ENCODE measurements around the gene RHNO1. TPM values are rescaled to one million over a fixed set of nuclear protein-coding genes. Genes with fewer than 3 reads are reported as not detected.

RHNO1 gene
- total and polyA plus RNA-seq, 2 of the 8 experiments (the other 6 are each of a cell fraction or from before 2014, with no cell fraction given), result 55.8 to 56.9 TPM

DNA sequence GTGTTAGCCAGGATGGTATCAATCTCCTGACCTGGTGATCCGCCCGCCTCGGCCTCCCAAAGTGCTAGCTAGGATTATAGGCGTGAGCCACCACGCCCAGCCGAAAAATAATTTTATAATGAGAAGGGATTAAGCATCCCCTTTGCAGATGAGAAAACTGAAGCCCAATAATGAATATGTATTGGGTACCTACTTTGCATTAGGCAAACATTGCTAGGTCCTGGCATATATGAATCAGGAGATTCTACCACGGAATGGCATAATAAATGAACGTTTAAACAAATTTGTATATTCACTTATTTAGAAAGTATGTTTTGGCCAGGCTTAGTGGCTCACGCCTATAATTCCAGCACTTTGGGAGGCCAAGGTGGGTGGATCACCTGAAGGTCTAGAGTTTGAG, 46.0 kb downstream of the RHNO1 start:
- ChIA-PET CTCF (ENCODE audit: partially characterized antibody) (interaction anchor here (0.7 to 3.2 kb wide), 5 partner anchors 21 to 85 kb away, joined by 3 to 15 read pairs (median 4); no protein-coding TSS in a partner anchor), POLR2A (ENCODE audit: partially characterized antibody) (interaction anchor here (0.9 to 1.4 kb wide), 3 partner anchors 8 to 33 kb away, joined by 3 to 4 read pairs (median 3); no protein-coding TSS in a partner anchor)
- H3K27ac ChIP-seq (ENCODE audit: low read depth, low read length), result no peak overlapping the region
- H3K23ac ChIP-seq (ENCODE audit: insufficient read length), result no peak overlapping the region
- no peak overlapping the region for H2BK20ac ChIP-seq (ENCODE audit: low read length)
- no peak overlapping the region for H2BK120ac ChIP-seq (replicated peaks; ENCODE audit: low read depth, low read length)
- H3K36me3 ChIP-seq (ENCODE audit: control insufficient read depth in 2 of 4, insufficient read depth in 4 of 4, low read length in 3 of 4), result peaks cover 0 to 4% (median 0%) of the 10 kb centered on the region in 4 experiments; a peak in 3 of 8 replicates
- no peak overlapping the region for H3K18ac ChIP-seq (ENCODE audit: extremely low read depth, low read length)
- FAIRE-seq, result no peak
- no peak overlapping the region for H2BK15ac ChIP-seq (ENCODE audit: low read length)
- no peak overlapping the region for H2BK12ac ChIP-seq (ENCODE audit: low read depth, low read length)
- no peak overlapping the region for H3K14ac ChIP-seq (ENCODE audit: insufficient read length)
- H3K4ac ChIP-seq (replicated peaks; ENCODE audit: insufficient read length, low read depth, low read length), result no peak overlapping the region
- H4K5ac ChIP-seq (ENCODE audit: insufficient read length, low read depth, low read length), result no peak overlapping the region
- no peaks in the 10 kb centered on the region for H3K9me3 ChIP-seq (ENCODE audit: insufficient read depth in 2 of 2, low read depth in 1 of 2, low read length in 1 of 2)
- no peak overlapping the region for H2AFZ ChIP-seq (ENCODE audit: low read length)
- H4K8ac ChIP-seq (ENCODE audit: extremely low read depth, insufficient read depth, low read length), result no peak overlapping the region
- no peak overlapping the region; the same call in 1 of the 2 replicates for H2AK5ac ChIP-seq (ENCODE audit: low read depth, low read length)
- no peak overlapping the region for H3K4me3 ChIP-seq (ENCODE audit: extremely low read depth in 1 of 4, insufficient read depth in 2 of 4, low read depth in 3 of 4, low read length in 4 of 4)
- no peak for DNase-seq (ENCODE audit: low read depth in 1 of 2, low spot score in 2 of 2)
- H3K56ac ChIP-seq (replicated peaks; ENCODE audit: insufficient read length, low read depth, low read length), result no peak overlapping the region
- H3K23me2 ChIP-seq (ENCODE audit: low read depth, low read length), result no peaks in the 10 kb centered on the region
- no peak overlapping the region for H2BK5ac ChIP-seq (ENCODE audit: low read depth, low read length)
- no peak overlapping the region for H3K9ac ChIP-seq (replicated peaks in 1 of 4; ENCODE audit: extremely low read depth in 1 of 4, low read depth in 3 of 4, low read length in 3 of 4)
- 96% methylated on average over 9 of the region's 9 CpGs; no CpG with 5 or more reads in 1 of the 2 experiments for WGBS, 2 experiments (ENCODE audit: extremely low coverage in 1 of 2, insufficient coverage in 1 of 2, insufficient read length in 1 of 2, insufficient replicate concordance in 2 of 2, low coverage in 1 of 2, low lambda C conversion rate in 2 of 2, missing lambda C conversion rate in 1 of 2)
- peaks cover 0 to 7% (median 2%) of the 10 kb centered on the region in 4 experiments; a peak in 5 of 7 replicates for H3K4me1 ChIP-seq (replicated peaks in 1 of 4; ENCODE audit: control insufficient read depth in 3 of 4, insufficient read depth in 4 of 4, low read length in 3 of 4)
- no peaks in the 10 kb centered on the region for H4K20me1 ChIP-seq (replicated peaks in 1 of 2; ENCODE audit: control insufficient read depth in 1 of 2, insufficient read depth in 2 of 2, low read length in 2 of 2)
- no peaks in the 10 kb centered on the region for H3K79me2 ChIP-seq (ENCODE audit: control insufficient read depth in 1 of 2, insufficient read depth in 2 of 2, low read length in 2 of 2)
- H4K91ac ChIP-seq (replicated peaks; ENCODE audit: insufficient read length, low read length), result no peak overlapping the region
- no peaks in the 10 kb centered on the region for H3K27me3 ChIP-seq (replicated peaks in 1 of 4; ENCODE audit: control insufficient read depth in 3 of 4, extremely low read depth in 1 of 4, insufficient read depth in 3 of 4, low read length in 3 of 4)
- H3K79me1 ChIP-seq (ENCODE audit: low read depth, low read length), result no peaks in the 10 kb centered on the region; the same call in 1 of the 2 replicates
- no peak overlapping the region for H3K4me2 ChIP-seq (ENCODE audit: insufficient read depth in 1 of 2, low read depth in 2 of 2, low read length in 2 of 2)
- no peak for TF ChIP-seq KDM1A (IDR thresholded peaks at IDR 0.05; ENCODE audit: borderline replicate concordance, low read length)
- TF ChIP-seq BCL11A (IDR thresholded peaks at IDR 0.05; ENCODE audit: low read depth in 2 of 2, low read length in 2 of 2), result no peak
- TF ChIP-seq CREB1 (IDR thresholded peaks at IDR 0.05), result no peak
- no peak for TF ChIP-seq E2F6 (IDR thresholded peaks at IDR 0.05)
- no peak for TF ChIP-seq ATF3 (IDR thresholded peaks at IDR 0.05; ENCODE audit: insufficient read depth, low read depth, low read length)
